HEK293 (cell line): ENCODE data around the gene OSTC.

Experiments
- CTCF ChIA-PET: fragments of 350-600 bp; formaldehyde crosslinking; extraction: SDS; loops from one replicate; lab custom pipeline; 2021; ENCODE audit warnings: antibody characterized with exemption; lab: Yijun Ruan, JAX
- POLR2A ChIA-PET: fragments of 300-600 bp; formaldehyde crosslinking; extraction: SDS; loops from one replicate; lab custom pipeline; 2020; ENCODE audit warnings: antibody characterized with exemption, inconsistent platforms; lab: Yijun Ruan, JAX
- H3K27ac ChIP-seq: fragments of 200-500 bp; sonication (Bioruptor generic); 2 replicates; pipeline ENCODE4 v1.5.1; 2014; ENCODE audit warnings: low read depth, low read length, control low read depth, inconsistent platforms; ENCODE audit errors: extremely low read depth
- H3K36me3 ChIP-seq, 2 experiments: fragments of 200-500 bp in 1 of 2; sonication (Bioruptor generic) in 1 of 2; 1 replicate in 1 of 2; 2 replicates in 1 of 2; pipeline ENCODE4 v1.5.1; 2014 to 2017; ENCODE audit warnings: inconsistent platforms in 2 of 2, low read length in 2 of 2; ENCODE audit not compliant: control insufficient read depth in 2 of 2, insufficient read depth in 1 of 2
- H3K4me1 ChIP-seq: fragments of 200-500 bp; sonication (Bioruptor generic); 2 replicates; pipeline ENCODE4 v1.5.1; 2014; ENCODE audit warnings: mild to moderate bottlenecking, low read length, inconsistent platforms; ENCODE audit not compliant: control insufficient read depth, insufficient read depth
- H3K4me3 ChIP-seq: 2 replicates; pipeline ENCODE4 v1.5.1; 2011; ENCODE audit warnings: low read depth, mild to moderate bottlenecking, control low read depth, low read length, moderate library complexity
- H3K9me3 ChIP-seq: fragments of 200-500 bp; sonication (Bioruptor generic); 2 replicates; pipeline ENCODE4 v1.5.1; 2014; ENCODE audit warnings: low read depth, low read length, inconsistent platforms; ENCODE audit not compliant: control insufficient read depth, insufficient read depth
- AEBP2 ChIP-seq: fragments of 450-650 bp; formaldehyde crosslinking; IDR thresholded peaks from 2 replicates; pipeline ENCODE4 v1.5.1; 2016; ENCODE audit warnings: missing biosample characterization, missing genetic modification characterization, borderline replicate concordance
- KLF10 ChIP-seq: fragments of 450-650 bp; IDR thresholded peaks from 2 replicates; pipeline ENCODE4 v1.5.1; 2018; ENCODE audit warnings: missing biosample characterization, mild to moderate bottlenecking, missing genetic modification characterization
- REPIN1 ChIP-seq: fragments of 450-650 bp; formaldehyde crosslinking; IDR thresholded peaks from 2 replicates; pipeline ENCODE4 v1.5.1; 2017; ENCODE audit warnings: missing biosample characterization, missing genetic modification characterization, low read depth
- ZBTB11 ChIP-seq: fragments of 450-650 bp; formaldehyde crosslinking; conservative IDR thresholded peaks from 2 replicates; pipeline ENCODE4 v1.5.1; 2016; ENCODE audit warnings: low read depth, missing biosample characterization, missing genetic modification characterization
- ZBTB49 ChIP-seq: fragments of 450-650 bp; formaldehyde crosslinking; IDR thresholded peaks from 2 replicates; pipeline ENCODE4 v1.5.1; 2016; ENCODE audit warnings: missing biosample characterization, missing genetic modification characterization, low read depth
- ZNF146 ChIP-seq: fragments of 450-650 bp; formaldehyde crosslinking; IDR thresholded peaks from 2 replicates; pipeline ENCODE4 v1.5.1; 2016; ENCODE audit warnings: missing biosample characterization, missing genetic modification characterization
- ZNF174 ChIP-seq: fragments of 450-650 bp; formaldehyde crosslinking; IDR thresholded peaks from 2 replicates; pipeline ENCODE4 v1.5.0; 2017; ENCODE audit warnings: missing biosample characterization, mild to moderate bottlenecking, missing genetic modification characterization
- ZNF202 ChIP-seq: fragments of 450-650 bp; formaldehyde crosslinking; IDR thresholded peaks from 2 replicates; pipeline ENCODE4 v1.5.1; 2016; ENCODE audit warnings: missing biosample characterization, missing genetic modification characterization, borderline replicate concordance
- ZNF214 ChIP-seq: fragments of 450-650 bp; formaldehyde crosslinking; IDR thresholded peaks from 2 replicates; pipeline ENCODE4 v1.5.1; 2017; ENCODE audit warnings: missing biosample characterization, mild to moderate bottlenecking, missing genetic modification characterization, borderline replicate concordance
- ZNF248 ChIP-seq: fragments of 450-650 bp; formaldehyde crosslinking; IDR thresholded peaks from 2 replicates; pipeline ENCODE4 v1.5.1; 2017; ENCODE audit warnings: missing biosample characterization, missing genetic modification characterization
- ZNF324 ChIP-seq: fragments of 450-650 bp; formaldehyde crosslinking; IDR thresholded peaks from 2 replicates; pipeline ENCODE4 v1.5.1; 2016; ENCODE audit warnings: missing biosample characterization, missing genetic modification characterization
- ZNF335 ChIP-seq: fragments of 450-650 bp; formaldehyde crosslinking; conservative IDR thresholded peaks from 2 replicates; pipeline ENCODE4 v1.5.1; 2016; ENCODE audit warnings: missing biosample characterization, missing genetic modification characterization
- ZNF473 ChIP-seq: fragments of 450-650 bp; formaldehyde crosslinking; IDR thresholded peaks from 2 replicates; pipeline ENCODE4 v1.5.1; 2017; ENCODE audit warnings: missing biosample characterization, missing genetic modification characterization
- ZNF529 ChIP-seq: fragments of 450-650 bp; formaldehyde crosslinking; IDR thresholded peaks from 2 replicates; pipeline ENCODE4 v1.5.1; 2017; ENCODE audit warnings: missing genetic modification characterization, missing biosample characterization; ENCODE audit not compliant: insufficient replicate concordance
- ZNF555 ChIP-seq: fragments of 450-650 bp; formaldehyde crosslinking; conservative IDR thresholded peaks from 2 replicates; pipeline ENCODE4 v1.5.1; 2017; ENCODE audit warnings: missing biosample characterization, mild to moderate bottlenecking, missing genetic modification characterization, inconsistent platforms
- ZNF600 ChIP-seq: fragments of 450-650 bp; formaldehyde crosslinking; IDR thresholded peaks from 2 replicates; pipeline ENCODE4 v1.5.1; 2016; ENCODE audit warnings: missing biosample characterization, missing genetic modification characterization
- ZSCAN18 ChIP-seq: fragments of 450-650 bp; formaldehyde crosslinking; IDR thresholded peaks from 2 replicates; pipeline ENCODE4 v1.5.1; 2016; ENCODE audit warnings: missing biosample characterization, missing genetic modification characterization
- TF ChIP-seq, protein P1 (sequence below): sonication (generic); formaldehyde crosslinking; IDR thresholded peaks from 2 replicates; pipeline ENCODE4 v1.8.1; 2022; ENCODE audit warnings: mild to moderate bottlenecking, moderate library complexity, missing genetic modification reagents
- TF ChIP-seq, protein P2 (sequence below): fragments of 450-650 bp; formaldehyde crosslinking; conservative IDR thresholded peaks from 2 replicates; pipeline ENCODE4 v1.5.1; 2016; ENCODE audit warnings: low read depth, missing biosample characterization, missing genetic modification characterization

The OSTC gene

DNA sequence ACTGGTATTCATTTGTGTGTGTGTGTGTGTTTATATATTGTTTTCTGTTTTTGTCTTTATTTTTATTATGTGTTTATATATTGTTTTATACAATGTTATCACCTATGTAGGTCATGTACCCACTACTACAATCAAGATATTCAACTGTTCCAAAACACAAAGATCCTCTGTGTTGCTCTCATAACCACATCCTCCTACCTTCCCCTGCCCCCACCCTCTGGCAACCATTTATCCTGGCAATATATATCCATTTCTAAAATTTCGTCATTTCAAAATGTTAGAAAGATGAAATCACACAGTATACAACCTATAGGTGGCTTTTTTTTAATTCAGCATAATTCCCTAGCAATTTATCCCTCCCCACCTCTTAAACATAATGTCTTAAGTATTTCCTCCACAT lies 48.9 kb upstream of the OSTC start:
- Histone ChIP-seq H3K27ac (no peak overlapping the region), H3K9me3 (no peaks in the 10 kb centered on the region), H3K36me3 (no peaks in the 10 kb centered on the region)
- CTCF ChIA-PET = no interaction called here
- TF ChIP-seq, protein P1, sequence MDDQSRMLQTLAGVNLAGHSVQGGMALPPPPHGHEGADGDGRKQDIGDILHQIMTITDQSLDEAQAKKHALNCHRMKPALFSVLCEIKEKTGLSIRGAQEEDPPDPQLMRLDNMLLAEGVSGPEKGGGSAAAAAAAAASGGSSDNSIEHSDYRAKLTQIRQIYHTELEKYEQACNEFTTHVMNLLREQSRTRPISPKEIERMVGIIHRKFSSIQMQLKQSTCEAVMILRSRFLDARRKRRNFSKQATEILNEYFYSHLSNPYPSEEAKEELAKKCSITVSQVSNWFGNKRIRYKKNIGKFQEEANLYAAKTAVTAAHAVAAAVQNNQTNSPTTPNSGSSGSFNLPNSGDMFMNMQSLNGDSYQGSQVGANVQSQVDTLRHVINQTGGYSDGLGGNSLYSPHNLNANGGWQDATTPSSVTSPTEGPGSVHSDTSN = no peak
- no peak for TF ChIP-seq ZSCAN18
- no peak for TF ChIP-seq ZNF174 (tag by site-specific recombination)
- TF ChIP-seq ZNF529 (tag by site-specific recombination) = no peak
- no peak for TF ChIP-seq AEBP2
- TF ChIP-seq KLF10 (tag by site-specific recombination) = no peak
- TF ChIP-seq ZNF473 (tag by site-specific recombination) = no peak
- TF ChIP-seq ZNF600 (tag by site-specific recombination) = no peak
- no peak for TF ChIP-seq ZNF146 (tag by site-specific recombination)
- TF ChIP-seq ZNF248 (tag by site-specific recombination) = no peak
- no peak for TF ChIP-seq REPIN1 (tag by site-specific recombination)
- TF ChIP-seq ZNF202 (tag by site-specific recombination) = no peak
- TF ChIP-seq ZNF335 = no peak
- TF ChIP-seq ZNF214 = no peak
- TF ChIP-seq, all 188 proteins: peak for 0
- POLR2A ChIA-PET = no interaction called here
- no peak overlapping the region for H3K4me3 ChIP-seq
- H3K4me1 ChIP-seq = no peaks in the 10 kb centered on the region

DNA sequence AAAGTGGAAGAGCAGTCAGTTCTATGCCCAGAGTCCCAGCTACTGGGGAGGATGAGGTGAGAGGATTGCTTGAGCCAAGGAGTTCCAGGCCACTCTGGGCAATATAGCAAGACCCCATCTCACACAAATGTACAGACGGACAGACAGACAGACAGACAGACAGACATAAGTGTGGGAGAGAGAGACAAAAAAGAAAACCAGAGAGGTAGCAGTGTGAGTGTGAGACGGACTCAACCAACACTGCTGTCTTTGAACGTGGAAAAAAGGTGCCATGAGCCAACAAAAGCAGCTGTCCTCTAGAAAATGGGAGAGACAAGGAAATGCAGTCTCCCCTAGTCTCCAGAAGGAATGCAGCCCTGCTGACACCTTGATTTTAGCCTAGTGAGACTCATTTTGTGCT lies 48.2 kb upstream of the OSTC start:
- Histone ChIP-seq H3K36me3 (no peaks in the 10 kb centered on the region), H3K27ac (no peak overlapping the region), H3K4me1 (no peaks in the 10 kb centered on the region), H3K9me3 (no peaks in the 10 kb centered on the region), H3K4me3 (no peak overlapping the region)
- POLR2A ChIA-PET = no interaction called here
- CTCF ChIA-PET = no interaction called here
- TF ChIP-seq ZBTB49 (tag by site-specific recombination) (no peak), ZNF324 (tag by site-specific recombination) (no peak), ZNF555 (tag by site-specific recombination) (no peak), ZBTB11 (tag by site-specific recombination) (no peak)
- TF ChIP-seq, protein P2, sequence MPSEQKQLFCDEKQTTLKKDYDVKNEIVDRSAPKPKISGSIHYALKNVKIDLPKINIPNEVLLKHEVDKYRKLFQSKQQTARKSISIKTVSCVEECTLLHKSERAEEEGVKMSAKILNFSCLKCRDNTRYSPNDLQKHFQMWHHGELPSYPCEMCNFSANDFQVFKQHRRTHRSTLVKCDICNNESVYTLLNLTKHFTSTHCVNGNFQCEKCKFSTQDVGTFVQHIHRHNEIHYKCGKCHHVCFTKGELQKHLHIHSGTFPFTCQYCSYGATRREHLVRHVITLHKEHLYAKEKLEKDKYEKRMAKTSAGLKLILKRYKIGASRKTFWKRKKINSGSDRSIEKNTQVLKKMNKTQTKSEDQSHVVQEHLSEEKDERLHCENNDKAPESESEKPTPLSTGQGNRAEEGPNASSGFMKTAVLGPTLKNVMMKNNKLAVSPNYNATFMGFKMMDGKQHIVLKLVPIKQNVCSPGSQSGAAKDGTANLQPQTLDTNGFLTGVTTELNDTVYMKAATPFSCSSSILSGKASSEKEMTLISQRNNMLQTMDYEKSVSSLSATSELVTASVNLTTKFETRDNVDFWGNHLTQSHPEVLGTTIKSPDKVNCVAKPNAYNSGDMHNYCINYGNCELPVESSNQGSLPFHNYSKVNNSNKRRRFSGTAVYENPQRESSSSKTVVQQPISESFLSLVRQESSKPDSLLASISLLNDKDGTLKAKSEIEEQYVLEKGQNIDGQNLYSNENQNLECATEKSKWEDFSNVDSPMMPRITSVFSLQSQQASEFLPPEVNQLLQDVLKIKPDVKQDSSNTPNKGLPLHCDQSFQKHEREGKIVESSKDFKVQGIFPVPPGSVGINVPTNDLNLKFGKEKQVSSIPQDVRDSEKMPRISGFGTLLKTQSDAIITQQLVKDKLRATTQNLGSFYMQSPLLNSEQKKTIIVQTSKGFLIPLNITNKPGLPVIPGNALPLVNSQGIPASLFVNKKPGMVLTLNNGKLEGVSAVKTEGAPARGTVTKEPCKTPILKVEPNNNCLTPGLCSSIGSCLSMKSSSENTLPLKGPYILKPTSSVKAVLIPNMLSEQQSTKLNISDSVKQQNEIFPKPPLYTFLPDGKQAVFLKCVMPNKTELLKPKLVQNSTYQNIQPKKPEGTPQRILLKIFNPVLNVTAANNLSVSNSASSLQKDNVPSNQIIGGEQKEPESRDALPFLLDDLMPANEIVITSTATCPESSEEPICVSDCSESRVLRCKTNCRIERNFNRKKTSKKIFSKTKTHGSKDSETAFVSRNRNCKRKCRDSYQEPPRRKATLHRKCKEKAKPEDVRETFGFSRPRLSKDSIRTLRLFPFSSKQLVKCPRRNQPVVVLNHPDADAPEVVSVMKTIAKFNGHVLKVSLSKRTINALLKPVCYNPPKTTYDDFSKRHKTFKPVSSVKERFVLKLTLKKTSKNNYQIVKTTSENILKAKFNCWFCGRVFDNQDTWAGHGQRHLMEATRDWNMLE (tag by site-specific recombination) = no peak
